HS-27A (cell line): Measurements from ENCODE around the gene SERP2.

Source experiments
- DNase-seq: peaks from one replicate; pipeline ENCODE4 v3.0.0-alpha.2; 2012; ENCODE audit warnings: low read depth, missing footprints

SERP2 gene

GRCh38 chr13:44388427-44389059 lies 14.9 kb downstream of the SERP2 start:
- DNase-seq: no peak

DNA sequence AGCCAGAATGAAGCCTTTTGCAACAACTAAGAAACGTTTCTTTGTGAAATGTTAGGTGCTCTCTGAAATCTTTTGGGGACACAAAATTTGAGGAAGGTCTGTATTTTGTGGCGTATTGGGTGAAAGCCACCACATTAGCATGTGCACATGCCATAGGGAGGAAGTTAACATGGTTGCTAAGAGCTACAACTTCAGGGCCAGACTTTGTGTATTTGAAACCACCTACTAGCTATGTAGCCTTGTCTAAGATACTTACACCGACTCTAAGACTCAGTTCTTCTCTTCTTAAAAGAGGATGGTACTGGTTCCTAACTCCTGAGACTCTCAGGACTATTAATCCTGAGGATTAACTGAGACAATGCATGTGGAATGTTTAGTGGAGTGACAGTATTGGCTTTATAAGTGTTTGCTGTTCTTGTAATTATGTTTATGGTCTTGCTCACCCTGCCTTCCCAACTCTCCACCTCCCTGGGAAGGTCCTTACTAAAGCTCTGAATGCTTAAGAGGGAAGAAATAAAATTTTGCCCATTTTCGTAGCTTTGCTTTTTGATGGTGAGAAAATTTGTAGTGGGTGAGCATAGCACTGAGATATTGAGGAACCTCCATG lies 15.5 kb downstream of the SERP2 start:
- no peak for DNase-seq

GRCh38 chr13:44389876-44390275 lies 16.3 kb downstream of the SERP2 start:
- no peak for DNase-seq

- DNase-seq: no peak
Measured at GRCh38 chr13:44393391-44393790, 19.8 kb downstream of the SERP2 start.

- no peak for DNase-seq
Measured at GRCh38 chr13:44394658-44395057, 21.0 kb downstream of the SERP2 start.

- no peak for DNase-seq
Measured at GRCh38 chr13:44395976-44396694, 22.5 kb downstream of the SERP2 start.

DNA sequence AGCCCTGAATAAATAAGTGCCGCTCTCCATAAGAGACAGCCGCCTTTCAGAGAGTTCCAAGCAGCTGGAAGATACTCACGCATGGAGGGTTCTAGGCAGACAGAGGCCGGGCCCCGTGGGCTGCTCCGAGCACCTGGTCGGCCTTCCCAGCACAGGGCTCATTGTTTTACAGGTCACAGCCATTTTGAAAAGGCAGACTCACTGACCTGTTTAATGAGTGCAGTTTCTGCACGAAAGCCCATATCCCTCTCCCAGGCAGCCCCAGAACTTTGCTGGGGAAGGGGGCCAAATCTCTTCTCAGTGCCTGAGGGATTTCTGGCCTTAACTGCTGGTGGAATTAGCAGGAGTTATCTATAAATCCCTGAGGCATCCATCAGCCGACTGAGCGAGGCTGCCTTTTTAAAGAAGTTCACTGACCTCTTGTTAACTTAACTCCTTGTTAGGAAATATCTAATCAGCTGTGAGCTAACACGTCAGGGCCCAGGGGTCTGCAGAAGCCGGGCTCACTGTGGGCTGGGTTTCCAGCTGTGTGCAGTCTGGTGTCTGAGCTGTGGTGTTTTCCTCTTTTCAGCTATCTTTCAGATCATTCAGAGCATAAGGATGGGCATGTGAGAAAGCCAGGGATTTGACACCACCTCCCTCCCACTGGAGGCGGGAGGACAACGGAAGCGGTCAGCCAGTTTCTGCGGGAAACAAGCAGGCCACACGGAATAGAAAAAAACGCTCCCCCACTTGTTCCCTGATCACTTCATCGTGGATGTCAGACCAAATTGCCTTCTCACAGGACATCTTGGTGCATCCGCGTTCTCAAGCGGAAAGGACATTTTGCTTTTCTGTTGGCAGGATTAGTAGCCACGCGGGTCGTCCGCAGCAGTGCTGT lies 23.3 kb downstream of the SERP2 start:
- no peak for DNase-seq

GRCh38 chr13:44397766-44398223 lies 24.2 kb downstream of the SERP2 start:
- DNase-seq: no peak

DNA sequence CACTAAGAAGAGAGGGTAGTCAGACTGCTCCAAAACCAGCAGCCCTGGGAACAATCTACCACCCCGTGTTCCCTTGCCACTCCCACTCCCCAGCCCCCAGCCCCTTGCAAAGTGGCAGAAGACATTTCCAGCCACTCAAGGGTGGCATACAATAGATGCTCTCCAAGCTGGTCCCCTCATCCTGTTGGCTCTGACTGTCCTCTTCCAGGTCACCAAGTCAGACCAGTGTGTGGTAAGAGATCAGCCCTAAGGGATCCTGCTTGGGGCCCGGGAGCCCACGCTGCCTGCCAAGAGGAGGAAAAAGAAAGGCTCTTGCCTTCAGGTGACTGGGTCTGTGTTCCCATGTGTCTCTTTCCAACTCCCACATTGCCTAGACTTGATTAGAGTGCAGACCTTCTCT lies 25.0 kb downstream of the SERP2 start:
- no peak for DNase-seq

- DNase-seq: no peak
Measured at GRCh38 chr13:44399074-44399473, 25.4 kb downstream of the SERP2 start.

GRCh38 chr13:44400736-44401135 lies 27.1 kb downstream of the SERP2 start:
- DNase-seq: no peak

DNA sequence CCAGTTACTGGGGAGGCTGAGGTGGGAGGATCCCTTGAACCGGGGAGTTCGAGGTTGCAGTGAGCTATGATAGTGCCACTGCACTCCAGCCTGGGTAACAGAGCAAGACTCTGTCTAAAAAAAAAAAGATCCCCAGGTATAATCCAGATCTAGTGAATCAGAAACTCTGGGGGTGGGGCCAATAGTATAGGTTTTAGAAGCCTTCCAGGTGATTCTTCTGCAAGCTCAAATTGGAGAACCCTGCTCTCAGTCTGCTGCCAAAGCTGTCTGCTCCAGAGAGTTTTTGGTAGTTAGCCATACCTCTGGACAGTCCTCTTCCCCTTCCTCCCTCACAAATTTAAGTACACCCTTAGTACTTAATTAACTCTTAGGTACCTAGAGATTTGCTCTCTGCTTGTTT lies 28.0 kb downstream of the SERP2 start:
- no peak for DNase-seq

DNA sequence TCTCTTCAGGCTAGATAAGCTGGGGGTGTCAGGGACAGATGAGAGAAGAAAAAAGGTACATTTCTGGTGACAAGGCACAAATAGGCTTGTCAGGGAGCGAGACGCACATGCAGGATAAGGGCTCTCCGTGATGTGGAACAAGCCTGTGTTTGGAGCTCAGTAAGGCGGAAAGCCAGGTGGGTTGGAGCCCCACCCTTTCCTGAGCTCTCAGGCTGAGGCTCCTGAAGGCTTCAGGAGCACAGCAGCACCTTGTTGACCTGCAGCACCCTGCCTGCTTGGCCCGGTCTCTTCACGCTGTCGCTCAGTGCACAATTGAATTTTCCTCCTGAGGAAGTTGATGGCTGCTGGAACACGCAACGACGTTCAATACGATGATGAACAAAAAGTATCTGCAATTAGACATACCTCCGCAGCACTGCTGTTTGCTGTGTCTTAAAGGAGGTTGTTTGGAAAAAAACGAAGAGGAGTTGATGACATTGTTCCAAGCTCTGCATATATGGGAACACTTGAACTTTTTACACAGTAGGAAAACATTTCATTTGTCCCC lies 29.3 kb downstream of the SERP2 start:
- no peak for DNase-seq

DNA sequence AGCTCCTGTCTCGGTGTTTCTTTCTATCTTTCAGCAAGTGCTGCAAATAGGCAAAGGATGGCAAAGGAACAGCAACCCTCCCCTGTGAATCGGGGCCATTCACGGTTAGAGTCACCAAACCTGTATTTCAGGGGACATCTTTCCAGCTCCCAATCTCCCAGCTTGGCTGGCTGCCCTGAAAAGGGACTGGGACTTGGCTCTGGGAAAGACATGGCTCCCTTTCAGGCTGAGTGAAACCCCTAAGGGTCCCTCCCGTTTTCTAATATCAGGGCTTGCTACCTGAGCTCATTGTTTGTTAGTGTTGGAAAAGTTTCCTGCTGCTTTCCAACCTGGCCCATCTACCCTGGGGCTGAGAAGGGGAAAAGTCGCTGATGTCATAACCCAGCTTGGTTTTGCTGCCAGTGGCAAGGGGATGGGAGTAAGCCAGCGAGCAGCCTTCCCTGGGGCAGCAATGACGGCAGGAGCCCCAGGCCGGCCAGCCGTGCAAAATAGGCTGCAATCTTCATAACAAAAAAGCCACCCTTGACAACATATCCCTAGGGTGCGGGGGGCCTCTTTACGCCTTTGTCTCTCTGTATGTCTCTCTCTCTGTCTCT lies 29.9 kb downstream of the SERP2 start:
- DNase-seq: no peak

GRCh38 chr13:44404261-44405132 lies 30.9 kb downstream of the SERP2 start:
- no peak for DNase-seq

DNA sequence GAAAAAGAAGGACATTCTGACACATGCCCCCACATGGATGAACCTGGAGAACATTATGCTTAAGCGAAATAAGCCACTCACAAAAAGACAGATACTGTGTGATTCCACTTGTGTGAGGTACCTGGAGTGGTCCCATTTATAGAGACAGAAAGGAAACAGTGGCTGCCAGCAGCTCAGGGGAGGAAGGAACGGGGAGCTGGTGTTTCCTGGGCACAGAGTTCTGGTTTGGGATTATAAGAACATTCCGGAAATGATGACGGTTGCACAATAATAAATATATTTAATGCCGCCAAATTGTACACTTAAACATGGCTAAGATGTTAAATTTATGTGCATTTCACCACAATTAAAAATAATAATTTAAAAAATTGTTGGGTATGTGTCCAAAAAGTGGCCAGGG lies 33.0 kb downstream of the SERP2 start:
- no peak for DNase-seq

GRCh38 chr13:44407379-44407778 lies 33.8 kb downstream of the SERP2 start:
- DNase-seq: no peak

DNA sequence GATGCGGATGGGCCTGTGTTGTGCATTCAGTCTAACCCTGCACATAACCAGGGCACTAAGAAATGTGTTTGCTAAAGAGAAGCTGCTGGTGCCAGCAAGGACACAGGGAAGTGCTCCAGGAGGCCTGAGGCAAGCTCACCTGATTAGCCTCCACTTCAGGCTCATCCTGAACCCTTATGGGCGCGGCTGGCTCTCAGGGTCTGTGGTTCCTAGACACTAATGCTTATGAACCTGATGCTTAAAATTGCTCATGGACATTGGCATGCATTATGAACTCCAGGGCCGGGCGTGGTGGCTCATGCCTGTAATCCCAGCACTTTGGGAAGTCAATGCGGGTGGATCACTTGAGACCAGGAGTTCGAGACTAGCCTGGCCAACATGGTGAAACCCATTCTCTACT lies 34.3 kb downstream of the SERP2 start:
- no peak for DNase-seq

DNA sequence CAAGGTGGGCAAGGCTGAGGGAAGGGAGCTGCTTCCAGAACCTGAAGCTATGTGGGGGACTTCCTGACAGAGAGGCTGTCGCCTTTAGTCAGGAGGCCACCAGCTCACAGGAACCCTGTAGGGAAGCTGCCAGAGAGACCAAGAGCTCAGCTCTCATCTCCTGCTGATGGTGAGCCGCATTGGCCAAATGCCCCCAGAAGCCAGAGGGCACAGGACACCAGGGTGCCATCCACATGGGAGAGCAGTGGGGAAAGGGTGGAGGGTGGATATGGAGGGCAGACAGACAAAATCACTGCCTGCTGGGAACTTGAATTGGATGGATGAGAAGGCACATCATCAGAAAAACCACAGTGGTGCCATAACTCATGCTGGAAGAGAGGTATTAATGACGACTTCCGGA lies 36.0 kb downstream of the SERP2 start:
- no peak for DNase-seq

DNA sequence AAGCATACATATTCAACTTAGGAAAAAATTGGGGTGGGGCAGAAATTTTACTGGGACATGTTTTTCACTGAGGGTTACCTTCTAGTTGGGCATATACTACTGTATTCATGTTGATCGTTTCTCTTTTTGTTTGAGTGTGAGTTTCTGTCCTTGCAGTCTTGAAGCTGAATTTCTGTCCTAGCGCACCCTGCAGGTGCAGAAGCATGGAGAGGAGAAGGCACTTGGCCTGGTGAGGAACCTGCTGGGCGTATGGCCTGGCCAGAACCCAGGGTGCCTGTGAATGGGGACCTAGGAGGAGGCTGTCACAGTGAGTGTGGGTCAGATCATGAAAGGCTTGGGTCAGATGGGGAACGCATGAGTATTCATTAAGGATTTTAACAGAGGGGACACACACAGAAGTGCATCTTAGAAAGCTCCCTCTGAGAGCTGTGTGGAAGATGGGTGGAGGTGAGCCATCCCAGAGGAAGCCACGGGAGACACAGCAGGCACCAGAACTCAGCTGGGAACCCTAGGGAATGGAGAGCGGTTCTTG lies 36.8 kb downstream of the SERP2 start:
- no peak for DNase-seq
